Liver (tissue), 9 donors: Measurements from ENCODE around the gene FARP1. TPM values are rescaled to one million over a fixed set of nuclear protein-coding genes. Genes with fewer than 3 reads are reported as not detected.

Experiments used
- DNase-seq: peaks from one replicate; pipeline ENCODE4 v3.0.0-alpha.2; 2017; ENCODE audit warnings: low spot score
- H3K27ac ChIP-seq, 2 donors: one replicate each; pipeline ENCODE4 v1.7.0; 2013; ENCODE audit warnings: inconsistent platforms in 2 of 2, low read length in 2 of 2, control low read depth in 1 of 2, low read depth in 1 of 2, mild to moderate bottlenecking in 1 of 2
- H3K27me3 ChIP-seq, 4 donors: one replicate each; pipeline versions ENCODE4 v1.6.1 to v1.7.0; 2013; ENCODE audit warnings: low read length in 3 of 4, inconsistent platforms in 1 of 4, mild to moderate bottlenecking in 1 of 4, moderate library complexity in 1 of 4; ENCODE audit not compliant: control insufficient read depth in 4 of 4, insufficient read depth in 4 of 4
- H3K36me3 ChIP-seq, 4 donors: one replicate each; pipeline versions ENCODE4 v1.6.1 to v1.7.0; 2013; ENCODE audit warnings: low read length in 3 of 4, mild to moderate bottlenecking in 3 of 4, low read depth in 1 of 4, moderate library complexity in 1 of 4; ENCODE audit not compliant: control insufficient read depth in 4 of 4, insufficient read depth in 3 of 4
- H3K4me1 ChIP-seq, 4 donors: one replicate each; pipeline versions ENCODE4 v1.6.1 to v1.7.0; 2013; ENCODE audit warnings: low read length in 3 of 4, mild to moderate bottlenecking in 3 of 4, moderate library complexity in 1 of 4; ENCODE audit not compliant: control insufficient read depth in 4 of 4, insufficient read depth in 4 of 4
- H3K4me3 ChIP-seq, 3 donors: one replicate each; pipeline versions ENCODE4 v1.6.1 to v1.7.0; 2013; ENCODE audit warnings: low read length in 3 of 3, control low read depth in 1 of 3, low read depth in 1 of 3, mild to moderate bottlenecking in 1 of 3
- H3K9ac ChIP-seq, 2 donors: one replicate each; pipeline ENCODE4 v1.7.0; 2013; ENCODE audit warnings: low read length in 2 of 2, mild to moderate bottlenecking in 2 of 2, moderate library complexity in 2 of 2, control low read depth in 1 of 2, low read depth in 1 of 2
- H3K9me3 ChIP-seq, 4 donors: one replicate each; pipeline versions ENCODE4 v1.6.1 to v1.7.0; 2013; ENCODE audit warnings: low read length in 3 of 4; ENCODE audit not compliant: control insufficient read depth in 4 of 4
- FOXA1 ChIP-seq: IDR thresholded peaks from 2 replicates; pipeline ENCODE4 v1.6.1; 2016; ENCODE audit warnings: antibody characterized with exemption
- FOXA2 ChIP-seq: IDR thresholded peaks from 2 replicates; pipeline ENCODE4 v1.6.1; 2016; ENCODE audit warnings: antibody characterized with exemption
- GABPA ChIP-seq, 2 donors: IDR thresholded peaks in 1 of 2; conservative IDR thresholded peaks in 1 of 2; 2 replicates each; pipeline ENCODE4 v1.6.1; 2016; ENCODE audit warnings: antibody characterized with exemption in 2 of 2, mild to moderate bottlenecking in 1 of 2, moderate library complexity in 1 of 2
- HNF4G ChIP-seq: IDR thresholded peaks from 2 replicates; pipeline ENCODE4 v1.6.1; 2016; ENCODE audit warnings: antibody characterized with exemption
- JUND ChIP-seq, 2 donors: IDR thresholded peaks; 2 replicates each; pipeline ENCODE4 v1.6.1; 2016; ENCODE audit warnings: antibody characterized with exemption in 2 of 2
- RAD21 ChIP-seq, 2 donors: IDR thresholded peaks; 2 replicates each; pipeline ENCODE4 v1.6.1; 2016; ENCODE audit warnings: antibody characterized with exemption in 2 of 2, mild to moderate bottlenecking in 2 of 2
- RXRA ChIP-seq, 2 donors: IDR thresholded peaks; 2 replicates each; pipeline ENCODE4 v1.6.1; 2017 to 2018; ENCODE audit warnings: antibody characterized with exemption in 2 of 2, mild to moderate bottlenecking in 1 of 2
- TAF1 ChIP-seq: conservative IDR thresholded peaks from 2 replicates; pipeline ENCODE4 v1.6.1; 2016; ENCODE audit warnings: antibody characterized with exemption, mild to moderate bottlenecking
- YY1 ChIP-seq: IDR thresholded peaks from 2 replicates; pipeline ENCODE4 v1.6.1; 2016; ENCODE audit warnings: antibody characterized with exemption, mild to moderate bottlenecking
- WGBS: extraction: QIAGEN DNeasy Blood & Tissue Kit; methylation state at CpG from one replicate; pipeline ENCODE4 v1.1.7; 2013; 5-methylcytosine and 5-hydroxymethylcytosine counted together
- polyA plus RNA-seq, 2 donors: library from polyadenylated mRNA; stranded (reverse) in 1 of 2; unstranded in 1 of 2; fragments of 200-250 nt in 1 of 2; fragments of >200 nt in 1 of 2; fragmentation: Nextera tagmentation in 1 of 2; extraction: Ambion mirVana in 1 of 2; gene quantifications; one replicate each; pipeline versions ENCODE4 v1.2.1 to v1.2.3, GENCODE V29; 2013 to 2015
- total RNA-seq, 2 donors: library from RNA; depleted of rRNA; stranded (reverse); fragments of >200 nt; gene quantifications; one replicate each; pipeline ENCODE4 v1.2.3, GENCODE V29; 2014
- TF ChIP-seq, protein P1 (sequence below): fragments of 150-350 bp; IDR thresholded peaks from 2 replicates; pipeline ENCODE4 v1.5.1; 2017; ENCODE audit warnings: improper control_type of control experiment, low read depth, low read length; ENCODE audit not compliant: missing input control
- TF ChIP-seq, protein P2 (sequence below): IDR thresholded peaks from 2 replicates; pipeline ENCODE4 v1.6.1; 2016; ENCODE audit warnings: antibody characterized with exemption, mild to moderate bottlenecking
- TF ChIP-seq, protein P3 (sequence below): IDR thresholded peaks from 2 replicates; pipeline ENCODE4 v1.6.1; 2016; ENCODE audit warnings: antibody characterized with exemption
- donor health status: healthy.
- donor health status: healthy.
- donor health status: healthy.
- donor health status: healthy.
- donor health status: healthy.

The FARP1 gene
- total and polyA plus RNA-seq, 4 donors: 28.4 to 62.6 (median 39.8) TPM

- no peaks in the 10 kb centered on the region for H3K27me3 ChIP-seq
- no peaks in the 10 kb centered on the region for H3K4me1 ChIP-seq
- WGBS: 90% methylated on average over 16 of the region's 16 CpGs
- TF ChIP-seq TAF1 (no peak), RAD21 (IDR thresholded peaks at IDR 0.05) (no peak)
- H3K36me3 ChIP-seq: peaks cover 0 to 6% (median 2%) of the 10 kb centered on the region in 4 donors
- H3K4me3 ChIP-seq: no peak overlapping the region
- H3K9me3 ChIP-seq: no peaks in the 10 kb centered on the region
- no peak overlapping the region for H3K9ac ChIP-seq
- H3K27ac ChIP-seq: no peak overlapping the region
- DNase-seq: no peak
These were observed 205.7 kb downstream of the FARP1 start for GRCh38 chr13:98348466-98349200.

- 69% methylated on average over 11 of the region's 11 CpGs for WGBS
- H3K36me3 ChIP-seq: peaks cover 0 to 6% (median 2%) of the 10 kb centered on the region in 4 donors
- no peaks in the 10 kb centered on the region for H3K4me1 ChIP-seq
- no peaks in the 10 kb centered on the region for H3K27me3 ChIP-seq
- DNase-seq: peak; percentile 40
- H3K4me3 ChIP-seq: no peak overlapping the region
- TF ChIP-seq, protein P1, sequence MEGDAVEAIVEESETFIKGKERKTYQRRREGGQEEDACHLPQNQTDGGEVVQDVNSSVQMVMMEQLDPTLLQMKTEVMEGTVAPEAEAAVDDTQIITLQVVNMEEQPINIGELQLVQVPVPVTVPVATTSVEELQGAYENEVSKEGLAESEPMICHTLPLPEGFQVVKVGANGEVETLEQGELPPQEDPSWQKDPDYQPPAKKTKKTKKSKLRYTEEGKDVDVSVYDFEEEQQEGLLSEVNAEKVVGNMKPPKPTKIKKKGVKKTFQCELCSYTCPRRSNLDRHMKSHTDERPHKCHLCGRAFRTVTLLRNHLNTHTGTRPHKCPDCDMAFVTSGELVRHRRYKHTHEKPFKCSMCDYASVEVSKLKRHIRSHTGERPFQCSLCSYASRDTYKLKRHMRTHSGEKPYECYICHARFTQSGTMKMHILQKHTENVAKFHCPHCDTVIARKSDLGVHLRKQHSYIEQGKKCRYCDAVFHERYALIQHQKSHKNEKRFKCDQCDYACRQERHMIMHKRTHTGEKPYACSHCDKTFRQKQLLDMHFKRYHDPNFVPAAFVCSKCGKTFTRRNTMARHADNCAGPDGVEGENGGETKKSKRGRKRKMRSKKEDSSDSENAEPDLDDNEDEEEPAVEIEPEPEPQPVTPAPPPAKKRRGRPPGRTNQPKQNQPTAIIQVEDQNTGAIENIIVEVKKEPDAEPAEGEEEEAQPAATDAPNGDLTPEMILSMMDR: peak; percentile 32
- TF ChIP-seq RAD21 (IDR thresholded peaks at IDR 0.05): peak; percentile 78 to 85
- TF ChIP-seq FOXA1: no peak
- H3K27ac ChIP-seq: no peak overlapping the region
- H3K9ac ChIP-seq: no peak overlapping the region
- no peaks in the 10 kb centered on the region for H3K9me3 ChIP-seq
These were observed 206.9 kb downstream of the FARP1 start for GRCh38 chr13:98349731-98350305.

- no peaks in the 10 kb centered on the region for H3K4me1 ChIP-seq
- H3K36me3 ChIP-seq: peaks cover 0 to 3% (median 2%) of the 10 kb centered on the region in 4 donors
- H3K4me3 ChIP-seq: no peak overlapping the region
- H3K9ac ChIP-seq: no peak overlapping the region
- H3K27me3 ChIP-seq: no peaks in the 10 kb centered on the region
- no peak for TF ChIP-seq JUND (IDR thresholded peaks at IDR 0.05)
- no peak for TF ChIP-seq FOXA2
- DNase-seq: no peak
- H3K27ac ChIP-seq: no peak overlapping the region
- WGBS: 91% methylated on average over 9 of the region's 9 CpGs
- H3K9me3 ChIP-seq: no peaks in the 10 kb centered on the region
These were observed 207.9 kb downstream of the FARP1 start for GRCh38 chr13:98350746-98351330.

GRCh38 chr13:98351636-98352035, 208.7 kb downstream of the FARP1 start:
- Histone ChIP-seq H3K36me3 (peaks cover 0 to 3% (median 2%) of the 10 kb centered on the region in 4 donors), H3K4me1 (no peaks in the 10 kb centered on the region), H3K27me3 (no peaks in the 10 kb centered on the region), H3K27ac (no peak overlapping the region), H3K9ac (no peak overlapping the region), H3K4me3 (no peak overlapping the region), H3K9me3 (no peaks in the 10 kb centered on the region)
- WGBS: 99% methylated on average over 8 of the region's 8 CpGs
- DNase-seq: no peak
- TF ChIP-seq, protein P2, sequence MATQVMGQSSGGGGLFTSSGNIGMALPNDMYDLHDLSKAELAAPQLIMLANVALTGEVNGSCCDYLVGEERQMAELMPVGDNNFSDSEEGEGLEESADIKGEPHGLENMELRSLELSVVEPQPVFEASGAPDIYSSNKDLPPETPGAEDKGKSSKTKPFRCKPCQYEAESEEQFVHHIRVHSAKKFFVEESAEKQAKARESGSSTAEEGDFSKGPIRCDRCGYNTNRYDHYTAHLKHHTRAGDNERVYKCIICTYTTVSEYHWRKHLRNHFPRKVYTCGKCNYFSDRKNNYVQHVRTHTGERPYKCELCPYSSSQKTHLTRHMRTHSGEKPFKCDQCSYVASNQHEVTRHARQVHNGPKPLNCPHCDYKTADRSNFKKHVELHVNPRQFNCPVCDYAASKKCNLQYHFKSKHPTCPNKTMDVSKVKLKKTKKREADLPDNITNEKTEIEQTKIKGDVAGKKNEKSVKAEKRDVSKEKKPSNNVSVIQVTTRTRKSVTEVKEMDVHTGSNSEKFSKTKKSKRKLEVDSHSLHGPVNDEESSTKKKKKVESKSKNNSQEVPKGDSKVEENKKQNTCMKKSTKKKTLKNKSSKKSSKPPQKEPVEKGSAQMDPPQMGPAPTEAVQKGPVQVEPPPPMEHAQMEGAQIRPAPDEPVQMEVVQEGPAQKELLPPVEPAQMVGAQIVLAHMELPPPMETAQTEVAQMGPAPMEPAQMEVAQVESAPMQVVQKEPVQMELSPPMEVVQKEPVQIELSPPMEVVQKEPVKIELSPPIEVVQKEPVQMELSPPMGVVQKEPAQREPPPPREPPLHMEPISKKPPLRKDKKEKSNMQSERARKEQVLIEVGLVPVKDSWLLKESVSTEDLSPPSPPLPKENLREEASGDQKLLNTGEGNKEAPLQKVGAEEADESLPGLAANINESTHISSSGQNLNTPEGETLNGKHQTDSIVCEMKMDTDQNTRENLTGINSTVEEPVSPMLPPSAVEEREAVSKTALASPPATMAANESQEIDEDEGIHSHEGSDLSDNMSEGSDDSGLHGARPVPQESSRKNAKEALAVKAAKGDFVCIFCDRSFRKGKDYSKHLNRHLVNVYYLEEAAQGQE: no peak
- TF ChIP-seq RXRA (IDR thresholded peaks at IDR 0.05) (no peak), FOXA1 (no peak), GABPA (IDR thresholded peaks at IDR 0.05 in 1 of 2, conservative IDR thresholded peaks at IDR 0.05 in 1 of 2) (no peak), FOXA2 (no peak), YY1 (no peak), HNF4G (no peak), RAD21 (IDR thresholded peaks at IDR 0.05) (no peak)
- TF ChIP-seq, protein P1: no peak
- TF ChIP-seq, protein P3, sequence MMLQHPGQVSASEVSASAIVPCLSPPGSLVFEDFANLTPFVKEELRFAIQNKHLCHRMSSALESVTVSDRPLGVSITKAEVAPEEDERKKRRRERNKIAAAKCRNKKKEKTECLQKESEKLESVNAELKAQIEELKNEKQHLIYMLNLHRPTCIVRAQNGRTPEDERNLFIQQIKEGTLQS: no peak
